Tibial nerve (tissue), 4 donors: ENCODE results near the gene TEX19.

Source experiments
- EP300 ChIP-seq, 2 donors: sonication (generic); formaldehyde crosslinking; IDR thresholded peaks; one replicate each; pipeline ENCODE4 v1.6.1; 2017; ENCODE audit warnings: antibody characterized with exemption in 2 of 2, mild to moderate bottlenecking in 1 of 2
- POLR2A ChIP-seq, 2 donors: fragments of 450-650 bp; IDR thresholded peaks; one replicate each; pipeline ENCODE4 v1.6.1; 2017; ENCODE audit warnings: antibody characterized with exemption in 2 of 2, mild to moderate bottlenecking in 2 of 2, moderate library complexity in 2 of 2
- TF ChIP-seq, protein P1 (sequence below), 5 experiments: fragments of 200-600 bp in 3 of 5; fragments of 450-650 bp in 2 of 5; sonication (generic) in 3 of 5; IDR thresholded peaks; one replicate each; pipeline ENCODE4 v1.5.1; 2016 to 2019; ENCODE audit warnings: antibody characterized with exemption in 5 of 5, mild to moderate bottlenecking in 3 of 5, moderate library complexity in 2 of 5

DNA sequence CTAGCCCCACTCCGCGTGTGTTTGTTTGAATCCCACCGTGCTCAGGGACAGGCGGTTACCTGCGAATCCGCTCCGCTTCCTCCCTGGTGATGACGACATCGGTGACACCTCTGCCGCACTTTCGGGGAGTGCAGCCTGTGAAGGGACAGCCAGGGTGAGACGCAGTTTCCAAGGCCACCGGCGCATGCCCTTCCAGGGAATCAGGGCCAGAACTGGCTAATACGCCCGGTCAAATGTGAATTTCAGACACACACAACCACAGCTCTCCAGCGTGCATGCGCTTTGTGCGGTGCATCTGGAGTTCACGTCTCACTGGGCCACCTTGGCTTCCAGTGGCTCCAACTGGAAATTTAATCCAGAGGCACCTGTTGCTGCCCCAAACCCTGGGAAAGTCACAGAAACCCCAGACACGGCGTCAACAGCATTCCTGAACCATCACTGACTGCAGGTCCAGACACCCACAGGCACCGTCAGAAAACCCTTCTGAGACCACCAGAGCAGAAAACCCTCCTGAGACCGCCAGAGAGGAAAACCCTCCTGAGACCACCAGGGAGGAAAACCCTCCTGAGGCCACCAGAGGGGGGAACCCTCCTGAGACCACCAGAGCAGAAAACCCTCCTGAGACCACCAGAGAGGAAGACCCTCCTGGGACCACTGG is 52.5 kb downstream of the TEX19 start:
- TF ChIP-seq, protein P1, sequence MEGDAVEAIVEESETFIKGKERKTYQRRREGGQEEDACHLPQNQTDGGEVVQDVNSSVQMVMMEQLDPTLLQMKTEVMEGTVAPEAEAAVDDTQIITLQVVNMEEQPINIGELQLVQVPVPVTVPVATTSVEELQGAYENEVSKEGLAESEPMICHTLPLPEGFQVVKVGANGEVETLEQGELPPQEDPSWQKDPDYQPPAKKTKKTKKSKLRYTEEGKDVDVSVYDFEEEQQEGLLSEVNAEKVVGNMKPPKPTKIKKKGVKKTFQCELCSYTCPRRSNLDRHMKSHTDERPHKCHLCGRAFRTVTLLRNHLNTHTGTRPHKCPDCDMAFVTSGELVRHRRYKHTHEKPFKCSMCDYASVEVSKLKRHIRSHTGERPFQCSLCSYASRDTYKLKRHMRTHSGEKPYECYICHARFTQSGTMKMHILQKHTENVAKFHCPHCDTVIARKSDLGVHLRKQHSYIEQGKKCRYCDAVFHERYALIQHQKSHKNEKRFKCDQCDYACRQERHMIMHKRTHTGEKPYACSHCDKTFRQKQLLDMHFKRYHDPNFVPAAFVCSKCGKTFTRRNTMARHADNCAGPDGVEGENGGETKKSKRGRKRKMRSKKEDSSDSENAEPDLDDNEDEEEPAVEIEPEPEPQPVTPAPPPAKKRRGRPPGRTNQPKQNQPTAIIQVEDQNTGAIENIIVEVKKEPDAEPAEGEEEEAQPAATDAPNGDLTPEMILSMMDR (IDR thresholded peaks at IDR 0.05): no peak
- no peak for TF ChIP-seq EP300 (IDR thresholded peaks at IDR 0.05)
- no peak for TF ChIP-seq POLR2A (IDR thresholded peaks at IDR 0.05)
